NCI-H2029 (cell line): ENCODE results near the gene DAB2IP.
"Not testable (repeated sequence)": the region's sequence is repeated elsewhere in the genome, so short reads cannot be mapped to it uniquely, and the experiment has no call there.

Experiments used
- DNase-seq: peaks from one replicate; lab custom pipeline; 2025; lab: John Stamatoyannopoulos, UW

DAB2IP gene

DNA sequence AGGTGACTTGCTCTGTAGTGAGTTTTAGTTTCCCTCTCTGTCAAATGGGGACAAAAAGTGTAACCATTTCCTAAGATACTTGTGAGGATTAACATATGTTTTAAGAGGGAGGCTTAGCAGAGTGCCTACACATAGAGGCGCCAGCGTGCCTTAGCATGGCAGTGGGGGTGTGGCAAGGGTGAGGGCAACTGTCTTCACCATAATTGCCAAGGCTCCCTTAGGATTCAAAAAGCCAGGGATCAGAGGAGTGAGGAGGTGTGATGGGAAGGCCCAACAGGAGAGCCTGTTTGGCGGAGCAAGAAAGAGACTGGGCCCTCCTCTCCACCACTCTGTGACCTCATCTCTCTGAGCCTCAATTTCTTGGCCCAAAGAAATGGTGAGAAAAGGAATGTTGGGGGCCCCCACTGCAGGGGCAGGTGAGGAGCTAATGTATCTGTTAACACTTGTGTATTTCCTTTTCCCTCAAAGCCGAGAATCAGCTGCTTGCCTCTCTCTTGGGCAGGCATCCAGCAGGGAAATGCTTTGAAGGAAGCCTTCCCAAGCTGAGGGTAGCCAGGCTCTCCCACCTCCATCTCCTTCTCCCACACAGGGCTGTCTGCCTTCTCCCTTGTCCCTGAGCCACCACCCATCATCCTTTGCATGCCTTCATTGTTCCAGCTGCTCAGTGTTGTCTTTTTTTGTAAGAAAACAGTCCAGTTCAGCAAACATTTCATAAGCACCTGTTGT lies 76.0 kb downstream of the DAB2IP start:
- no peak for DNase-seq

DNA sequence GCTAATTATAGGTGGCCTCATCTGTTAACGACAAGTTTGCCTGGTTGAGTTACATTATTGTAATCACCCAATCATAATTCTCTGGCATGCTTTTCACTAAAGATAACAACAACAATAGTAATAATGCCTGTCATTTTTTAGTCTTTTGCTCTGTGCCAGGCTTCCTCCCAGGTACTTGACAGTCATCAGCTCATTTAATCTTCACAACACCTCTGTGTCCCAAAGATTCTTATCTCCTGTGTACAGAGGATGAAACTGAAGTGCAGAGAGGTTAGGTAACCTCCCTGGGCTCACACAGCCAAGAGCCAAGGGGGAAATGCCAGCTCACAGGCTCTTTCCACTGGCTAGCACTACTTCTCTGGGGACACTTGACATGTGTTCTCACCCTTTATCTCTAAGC lies 77.5 kb downstream of the DAB2IP start:
- DNase-seq, result no peak

DNA sequence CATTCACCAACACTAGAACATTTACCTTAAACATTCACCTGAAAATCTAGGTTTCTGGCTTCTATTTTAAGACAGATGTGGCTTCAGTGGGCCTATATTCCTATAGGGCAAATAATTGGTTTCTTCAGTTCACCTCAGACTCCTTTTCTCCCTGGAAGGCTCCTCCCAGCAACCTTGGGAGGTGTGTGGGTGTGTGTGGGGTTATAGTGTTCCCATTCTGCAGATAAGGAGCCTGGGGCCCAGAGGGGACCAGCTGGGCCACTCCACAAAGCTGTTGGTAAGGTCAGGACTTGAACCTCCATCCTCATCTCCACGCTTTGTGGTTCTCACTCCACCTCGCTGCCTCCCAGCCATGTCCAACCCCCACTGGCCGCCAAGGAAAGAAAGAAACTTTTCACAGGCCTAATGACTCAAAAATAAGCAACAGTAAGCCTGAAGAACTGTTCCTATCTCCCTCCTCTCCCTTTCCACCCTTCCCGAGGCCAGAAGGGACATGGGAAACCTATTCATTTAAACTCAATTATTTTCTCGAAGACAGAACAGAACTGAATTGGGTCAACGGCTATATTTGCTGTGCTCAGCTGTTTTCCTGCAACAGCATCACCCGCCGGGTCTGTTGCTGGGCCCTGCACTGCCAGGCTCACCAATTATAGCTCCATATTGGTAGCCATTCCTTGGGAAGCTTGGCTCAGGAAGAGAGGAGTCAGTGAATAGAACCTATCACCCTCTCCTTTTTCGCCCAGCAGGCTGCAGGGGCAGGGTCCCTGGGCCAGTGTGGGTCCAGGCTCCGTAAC lies 78.5 kb downstream of the DAB2IP start:
- DNase-seq, result no peak

DNA sequence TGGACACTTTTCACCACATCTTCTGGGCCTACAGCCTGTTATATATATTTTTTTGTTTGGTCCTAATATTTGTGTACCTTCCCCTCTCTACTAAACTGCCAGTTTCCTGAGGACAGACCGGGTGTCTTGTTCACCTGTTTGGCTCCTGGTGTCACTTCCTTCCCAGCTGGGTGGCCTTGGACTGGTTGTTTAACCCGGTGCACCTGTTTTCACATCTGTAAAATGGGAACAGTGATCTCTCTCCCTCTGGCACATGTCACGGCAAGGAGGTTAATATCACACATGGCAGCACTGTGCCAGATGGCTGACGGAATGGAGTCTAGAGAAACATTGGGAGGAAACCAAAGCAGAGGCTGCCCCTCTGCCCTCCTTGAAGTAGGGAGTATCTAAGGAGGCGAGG lies 79.7 kb downstream of the DAB2IP start:
- no peak for DNase-seq

DNA sequence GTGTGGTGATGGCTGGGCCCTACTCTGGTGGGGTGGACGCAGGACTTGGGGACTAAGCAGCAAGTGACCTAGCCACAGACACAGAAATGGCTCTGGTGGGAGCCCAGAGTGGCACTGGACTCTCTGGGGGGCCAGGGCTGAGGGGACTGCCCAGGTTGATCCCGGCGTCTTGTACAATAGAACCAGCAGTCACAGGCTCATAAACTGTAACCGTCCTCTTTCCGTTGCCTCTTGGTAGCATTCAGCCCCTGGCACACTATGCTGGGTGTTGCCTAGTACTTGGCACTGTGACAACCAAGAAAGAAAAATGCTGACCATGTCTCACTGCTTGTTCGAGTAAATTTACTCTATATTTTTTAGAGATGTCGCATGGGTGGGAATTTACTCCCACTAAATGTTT lies 80.5 kb downstream of the DAB2IP start:
- DNase-seq, result no peak

DNA sequence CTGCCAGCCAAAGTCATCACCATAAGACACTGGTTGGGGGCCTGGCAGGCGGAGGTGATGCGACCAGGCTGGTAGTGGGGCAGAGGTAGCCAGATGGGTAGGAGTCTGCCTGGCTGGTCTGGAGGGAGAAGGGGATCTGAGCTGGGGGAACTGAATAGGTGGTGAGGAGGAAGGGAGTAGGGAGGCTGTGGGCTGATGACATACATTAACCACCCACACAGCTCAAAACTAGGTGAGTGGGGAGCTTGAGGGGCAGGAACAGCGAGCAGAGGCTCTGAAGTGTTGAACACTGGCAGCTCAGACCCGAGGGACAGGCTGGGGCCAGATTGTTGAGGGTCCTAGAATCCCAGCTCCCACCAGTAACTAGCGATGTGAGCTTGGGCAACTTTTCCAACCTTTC lies 81.0 kb downstream of the DAB2IP start:
- DNase-seq, result no peak

DNA sequence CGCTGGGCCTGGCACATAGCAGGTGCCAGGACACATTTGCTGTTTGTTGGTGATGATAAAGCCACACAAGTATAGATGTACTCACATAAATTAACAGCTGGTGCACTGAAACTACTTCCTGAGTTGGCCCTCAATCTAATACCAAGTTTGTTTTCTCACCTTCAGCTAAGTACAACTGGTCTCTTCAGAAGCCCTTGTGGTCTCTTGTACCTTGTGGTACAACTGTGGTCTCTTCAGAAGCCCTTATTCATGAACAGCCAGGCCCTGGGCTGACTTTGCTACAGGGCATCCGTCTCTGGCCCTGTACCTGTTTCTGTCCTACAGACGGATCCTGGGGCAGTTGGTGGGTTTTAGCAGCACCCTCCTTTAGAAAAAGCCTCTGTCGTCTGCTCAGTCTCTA lies 81.5 kb downstream of the DAB2IP start:
- no peak for DNase-seq

DNA sequence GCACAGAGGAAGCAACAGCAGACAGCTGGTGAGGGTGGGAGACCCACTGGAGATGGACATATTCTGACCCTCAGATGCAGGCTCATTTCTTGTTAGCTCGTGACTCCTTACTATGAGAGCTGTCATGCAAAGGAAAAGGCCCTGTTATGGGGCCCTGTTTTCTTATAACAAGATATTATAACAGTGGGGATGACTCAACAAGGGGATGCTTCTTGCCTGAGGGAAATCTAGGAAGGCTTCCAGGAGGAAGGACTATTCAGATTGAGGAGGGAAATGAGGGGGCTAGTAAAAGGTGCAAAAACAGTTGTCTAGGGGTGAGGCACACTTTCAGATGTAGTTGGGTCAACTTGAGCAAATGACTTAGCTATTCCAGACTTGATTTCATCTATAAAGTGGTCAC lies 83.0 kb downstream of the DAB2IP start:
- DNase-seq, result no peak

DNA sequence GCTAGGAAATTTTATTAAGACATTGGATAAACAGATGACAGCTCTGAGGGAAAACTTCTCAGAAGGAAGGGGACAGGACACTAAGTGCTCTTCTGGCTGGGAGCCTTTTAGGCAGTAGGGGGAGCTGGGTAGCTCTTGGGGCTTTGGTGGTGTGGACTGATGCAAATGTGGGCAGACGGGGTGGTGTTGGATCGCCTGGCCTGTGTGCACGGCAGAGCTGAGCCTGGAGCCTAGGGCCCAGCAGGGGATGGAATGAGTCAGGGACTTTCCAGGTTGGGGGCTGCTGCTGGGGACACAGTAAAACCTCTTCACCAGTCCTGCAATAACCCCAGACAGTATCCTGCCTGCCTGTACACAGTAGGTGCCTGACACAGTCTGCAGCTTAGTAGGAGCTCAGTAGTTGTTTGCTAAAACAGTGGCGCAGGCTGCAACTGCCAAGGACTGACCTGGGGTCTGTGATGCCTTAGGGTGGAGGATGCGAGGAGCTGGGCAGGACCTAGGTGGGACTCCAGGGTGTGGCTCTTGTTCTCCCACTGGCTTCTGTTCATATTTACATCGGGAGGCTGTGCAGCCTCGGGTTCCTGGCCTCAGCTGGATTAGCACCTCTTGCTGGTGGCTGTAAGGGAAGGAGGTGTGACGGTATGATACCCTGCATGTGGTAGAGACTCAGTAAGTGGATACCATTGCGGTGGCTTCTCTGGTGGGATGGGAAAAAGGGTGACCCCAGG lies 83.8 kb downstream of the DAB2IP start:
- no peak for DNase-seq

DNA sequence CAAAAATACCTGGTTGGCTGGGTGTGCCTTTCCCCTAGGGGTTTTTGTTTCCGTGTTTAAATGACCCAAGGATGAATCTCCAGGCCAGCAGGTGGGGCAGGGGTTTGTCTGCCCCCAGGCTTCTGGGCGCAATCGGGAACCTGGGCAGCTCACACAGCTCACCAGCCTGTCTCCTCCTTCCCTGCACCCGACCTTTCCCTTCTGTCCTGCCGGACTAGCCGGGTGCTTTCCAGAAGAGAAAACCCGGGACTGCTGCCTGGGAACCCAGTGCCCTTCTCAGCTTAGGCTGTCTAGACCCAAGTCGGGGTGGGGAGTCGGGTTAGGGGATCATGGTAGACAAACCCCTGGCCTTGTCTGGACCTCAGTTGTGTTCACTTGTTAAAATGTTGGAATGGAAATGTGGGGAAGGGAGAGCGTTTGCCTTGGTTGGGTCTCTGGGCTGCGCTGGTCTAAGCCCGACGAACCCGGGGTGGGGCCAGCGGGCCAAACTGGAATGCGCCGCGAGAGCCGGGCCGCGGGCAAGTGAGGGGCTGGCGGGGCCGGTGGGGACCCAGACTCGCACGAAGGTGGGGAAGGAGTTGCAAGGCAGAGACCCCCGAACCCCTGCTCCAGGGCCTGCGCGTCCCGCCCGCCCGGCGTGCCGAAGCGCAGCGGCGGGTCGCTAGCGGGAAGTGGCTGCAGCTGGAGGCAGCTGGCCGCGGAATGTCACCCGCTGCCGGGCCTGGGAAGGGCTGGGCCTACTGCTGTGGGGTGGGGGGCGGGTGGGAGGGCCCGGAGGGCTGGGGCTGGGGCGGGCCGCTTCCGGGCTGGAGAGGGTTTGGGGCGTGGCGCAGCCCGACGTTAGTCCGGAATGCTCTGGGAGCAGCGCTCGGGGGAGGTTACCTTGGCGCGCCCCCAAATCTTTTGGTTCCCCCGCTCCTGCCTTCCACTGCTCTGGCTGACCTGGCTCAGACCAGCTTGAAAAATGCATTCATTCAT lies 84.6 kb downstream of the DAB2IP start:
- DNase-seq, result no peak

DNA sequence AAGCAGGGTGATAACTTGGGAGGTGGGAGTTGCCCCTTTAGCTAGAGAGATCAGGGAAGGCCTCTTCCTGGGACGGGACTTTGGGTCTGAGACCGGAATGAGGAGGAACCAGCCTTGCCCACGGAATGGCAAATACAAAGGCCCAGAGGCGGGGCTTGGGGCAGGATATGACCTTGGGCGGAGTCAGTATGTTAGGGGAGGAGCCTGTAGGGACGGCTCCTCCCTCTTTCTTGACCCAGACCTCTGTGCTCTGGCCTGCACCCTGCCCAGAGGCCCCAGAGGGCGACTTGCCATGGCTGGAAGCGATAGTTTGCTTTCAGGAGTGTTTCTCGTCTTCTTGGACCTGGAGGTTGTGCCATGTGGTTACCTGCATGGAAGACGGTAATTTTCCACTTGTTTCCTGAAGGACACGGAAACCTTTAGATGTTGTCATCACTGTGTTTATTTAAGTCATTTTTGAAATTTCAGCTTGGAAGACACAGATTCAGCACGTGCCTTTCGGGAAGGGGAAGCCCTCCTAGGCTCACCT lies 85.6 kb downstream of the DAB2IP start:
- DNase-seq, result no peak

DNA sequence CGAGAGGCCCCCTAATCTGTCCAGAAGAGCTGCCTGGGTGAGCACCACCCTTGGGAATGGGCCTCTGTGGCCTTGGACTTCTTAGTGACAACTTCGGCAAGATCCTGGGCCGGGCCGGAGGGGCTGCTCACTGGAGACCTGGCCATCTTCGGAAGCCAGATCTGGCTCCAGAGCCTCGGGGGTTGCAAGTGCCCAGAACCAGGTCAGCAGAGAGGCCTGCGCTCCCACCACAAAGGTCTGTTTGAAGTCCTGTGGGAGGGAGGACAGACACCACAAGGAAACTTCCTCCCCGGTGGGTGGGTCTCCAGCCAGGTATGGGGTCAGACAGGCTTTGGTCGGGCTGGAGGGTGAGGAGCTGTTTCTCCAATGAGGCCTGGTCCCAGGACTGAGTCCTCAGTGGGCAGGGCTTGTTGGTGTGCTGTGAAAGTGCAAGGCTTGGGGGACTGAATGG lies 86.1 kb downstream of the DAB2IP start:
- no peak for DNase-seq

DNA sequence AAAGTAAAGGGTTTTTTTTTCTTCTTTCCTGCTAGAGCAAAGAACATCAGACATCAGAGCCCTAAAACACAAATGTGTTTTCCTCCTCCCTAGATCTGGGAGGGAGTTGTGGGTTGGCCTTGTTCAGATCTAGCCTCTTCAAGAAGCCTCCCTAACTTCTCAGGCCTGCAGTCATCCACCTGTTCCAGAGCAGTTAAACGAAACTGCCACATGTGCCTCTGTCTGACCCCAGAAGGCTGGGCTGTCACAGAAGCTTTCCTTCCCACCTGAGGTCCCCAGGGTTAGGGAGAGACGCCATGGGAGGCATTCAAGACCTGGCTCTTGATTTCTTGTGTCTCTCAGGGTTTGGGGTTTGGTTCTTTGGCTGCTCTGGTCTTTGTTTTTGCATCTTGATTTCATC lies 87.0 kb downstream of the DAB2IP start:
- DNase-seq, result no peak

DNA sequence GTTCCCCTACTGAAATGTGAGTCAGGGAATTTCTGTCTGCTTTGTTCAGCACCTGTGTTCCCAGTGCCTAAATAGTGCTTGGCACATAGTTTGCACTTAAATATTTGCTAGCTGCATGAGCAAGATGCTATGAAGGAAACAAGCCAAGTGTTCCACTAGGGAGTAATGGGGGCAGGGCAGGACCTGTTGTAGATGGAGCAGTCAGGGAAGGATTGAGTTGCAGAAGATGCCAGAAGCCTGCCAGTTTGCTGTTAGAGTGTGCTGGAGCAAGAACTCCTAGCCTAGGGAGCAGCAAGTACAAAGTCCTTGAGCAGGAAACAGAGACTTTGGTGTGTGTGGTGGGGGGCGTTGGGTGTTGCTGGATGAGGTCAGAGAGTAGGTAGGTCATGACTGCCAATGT lies 87.5 kb downstream of the DAB2IP start:
- DNase-seq, result no peak

DNA sequence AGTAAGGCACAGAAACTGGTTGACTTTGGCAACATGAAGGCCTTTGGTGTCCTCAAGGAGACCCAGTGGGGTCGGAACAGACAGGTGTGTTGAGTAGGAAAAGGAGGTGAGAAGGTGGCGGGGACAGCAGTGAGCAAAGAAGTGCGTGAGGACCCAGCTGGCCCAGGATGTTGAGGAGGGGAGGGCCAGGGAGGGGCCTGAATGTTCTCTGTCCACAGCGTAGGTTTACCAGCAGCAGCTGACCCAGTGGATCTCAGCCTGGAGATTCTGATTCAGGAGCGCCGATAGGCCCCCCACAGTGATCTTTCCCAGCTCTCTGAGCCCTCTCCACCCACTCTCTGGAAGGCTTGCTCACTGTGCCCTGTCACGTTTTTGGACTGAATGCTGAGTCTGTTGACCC lies 88.5 kb downstream of the DAB2IP start:
- no peak for DNase-seq

DNA sequence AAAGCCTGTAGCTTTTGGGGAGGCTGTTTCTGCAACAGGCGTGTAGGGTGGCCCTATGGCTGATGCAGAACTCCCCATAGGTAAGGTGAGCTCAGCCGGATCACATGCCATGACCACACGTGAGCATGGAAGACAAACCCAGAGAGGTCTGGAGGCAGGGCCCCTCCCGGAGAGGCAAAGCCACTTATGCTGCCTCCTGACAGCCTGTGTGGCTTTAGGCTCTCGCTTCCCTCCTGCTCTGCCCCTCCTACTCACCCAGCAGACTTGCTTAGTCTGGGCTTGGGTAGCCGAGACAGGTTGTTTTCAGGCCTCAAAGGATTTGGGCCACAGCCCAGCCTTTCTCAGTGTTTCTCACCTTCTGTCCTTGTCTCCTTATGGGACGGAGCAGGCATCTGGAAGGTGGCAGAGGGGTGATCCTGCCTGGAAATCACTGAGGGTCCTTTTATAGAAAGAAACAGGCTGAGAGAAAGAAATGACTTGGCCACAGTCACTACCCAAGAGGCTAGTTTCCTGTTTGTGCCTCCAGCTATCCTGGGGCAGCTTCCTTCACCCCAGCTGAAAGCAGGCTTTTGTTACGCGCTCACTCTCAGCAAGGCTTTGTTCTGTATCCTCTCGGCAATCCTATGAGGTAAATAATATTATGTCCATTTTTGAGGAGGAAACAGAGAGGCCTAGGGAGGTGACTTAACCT lies 89.9 kb downstream of the DAB2IP start:
- DNase-seq, result no peak

DNA sequence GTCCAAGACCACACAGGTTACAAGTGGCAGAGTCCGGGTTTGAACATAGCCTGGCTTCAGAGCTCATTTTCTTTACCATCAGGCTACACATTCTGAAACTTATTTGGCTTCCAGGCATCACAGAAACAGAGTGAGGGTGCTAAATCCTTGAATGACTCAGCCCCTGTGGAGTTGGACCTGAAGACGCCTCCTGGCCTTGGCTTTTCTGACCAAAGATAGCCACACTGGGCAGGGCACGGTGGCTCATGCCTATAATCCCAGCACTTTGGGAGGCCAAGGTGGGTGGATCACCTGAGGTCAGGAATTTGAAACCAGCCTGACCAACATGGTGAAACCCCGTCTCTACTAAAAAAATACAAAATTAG lies 90.5 kb downstream of the DAB2IP start:
- DNase-seq, result not testable (repeated sequence)

DNA sequence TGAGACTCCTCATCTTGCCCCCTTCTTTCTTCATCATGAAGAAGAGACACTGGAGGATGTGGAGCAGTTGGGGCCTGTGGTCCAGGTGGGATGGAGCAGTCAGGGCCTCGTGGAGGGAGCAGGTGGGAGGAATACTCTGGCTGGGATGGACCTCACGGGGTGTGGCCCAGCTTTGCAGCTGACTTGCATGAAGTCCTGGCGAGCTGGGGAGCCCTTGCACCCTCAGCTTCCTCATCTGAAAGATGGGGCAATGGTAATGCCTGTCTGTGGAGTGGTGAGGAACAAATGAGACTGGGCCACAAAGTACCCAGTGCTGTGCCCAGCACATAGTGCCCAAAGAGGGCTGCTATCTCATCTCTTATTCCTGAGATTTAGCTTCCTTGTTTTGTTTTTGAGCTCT lies 91.5 kb downstream of the DAB2IP start:
- no peak for DNase-seq

DNA sequence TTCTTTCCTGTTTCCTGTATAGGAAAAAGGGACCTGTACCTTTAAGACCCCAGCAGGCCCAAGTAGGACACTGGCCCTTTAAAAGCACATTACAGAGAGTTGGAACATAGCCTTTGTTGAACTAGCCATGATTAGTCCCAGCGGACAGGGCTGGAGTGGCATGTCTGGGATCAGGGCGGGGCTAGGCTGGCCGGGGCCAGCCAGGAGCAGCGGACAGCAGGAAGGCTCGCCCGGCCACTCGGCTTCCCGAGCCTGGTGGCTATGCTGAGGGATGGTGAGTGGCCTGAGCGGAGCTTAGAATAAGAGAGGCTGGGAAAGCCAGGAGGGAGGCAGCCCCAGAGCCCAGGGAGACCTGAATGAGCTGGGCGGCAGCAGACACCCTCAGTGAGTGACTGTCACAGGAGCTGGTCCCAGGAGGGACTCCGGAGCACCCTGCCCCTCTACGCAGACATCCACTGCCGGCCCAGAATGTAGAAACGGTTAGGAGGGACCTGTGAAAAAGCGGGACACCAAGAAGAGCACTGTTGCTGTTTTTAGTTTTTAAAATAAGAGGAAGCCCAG lies 92.1 kb downstream of the DAB2IP start:
- peak; percentile 86 for DNase-seq

DNA sequence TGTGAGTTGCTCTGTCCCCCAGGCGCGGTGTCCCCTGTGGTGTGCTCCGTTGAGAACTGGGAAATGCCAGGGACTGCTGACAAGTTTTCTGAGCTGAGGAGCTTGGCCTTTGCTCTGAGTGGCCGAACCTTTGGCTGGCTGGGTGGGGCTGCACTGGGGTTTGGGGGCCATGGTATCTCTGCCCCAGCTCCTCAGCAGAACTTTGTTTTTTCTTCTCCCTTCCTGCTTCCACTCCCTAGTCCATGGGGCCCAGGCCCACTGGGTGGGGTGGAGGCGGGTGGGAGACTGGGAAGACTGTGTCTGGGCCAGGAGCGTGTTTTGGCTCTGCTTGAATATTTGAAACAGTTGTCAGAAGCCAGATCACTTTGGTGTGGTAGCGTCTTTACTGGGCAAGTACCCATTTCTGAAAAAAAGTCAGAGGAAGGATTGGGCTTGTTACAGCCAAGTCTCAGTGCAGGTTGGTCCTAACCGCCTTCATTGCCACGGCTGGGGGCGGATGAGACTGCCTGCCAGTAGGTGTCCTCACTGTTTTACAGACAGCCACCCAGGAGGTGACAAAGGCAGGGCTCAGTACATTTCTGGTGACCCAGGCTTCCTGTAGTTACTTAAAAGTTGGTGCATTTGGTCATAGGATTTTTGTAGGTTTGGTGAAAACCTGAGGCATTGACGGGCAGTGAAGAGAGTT lies 92.7 kb downstream of the DAB2IP start:
- no peak for DNase-seq
